A549 (cell line): ENCODE data around the gene KRT33B. TPM values are rescaled to one million over a fixed set of nuclear protein-coding genes. Genes with fewer than 3 reads are reported as not detected.
"Not testable (repeated sequence)": the region's sequence is repeated elsewhere in the genome, so short reads cannot be mapped to it uniquely, and the experiment has no call there.

Source experiments
- ATAC-seq, 2 experiments: fragments of 200-7000 bp in 1 of 2; fragments of >200 bp in 1 of 2; cut with Nextera tagmentation in 1 of 2; cut with Tn5 transposase in 1 of 2; 3 replicates each; pipeline versions ENCODE4 v1.8.0 to v1.9.1; 2018 to 2020; ENCODE audit warnings: mild to moderate bottlenecking in 1 of 2, moderate library complexity in 1 of 2
- CTCF ChIA-PET: fragments of 300-600 bp; sonication (Branson Sonifier 250); formaldehyde crosslinking; extraction: SDS; loops from one replicate; lab custom pipeline; 2021; ENCODE audit warnings: antibody characterized with exemption, inconsistent platforms; lab: Yijun Ruan, JAX
- POLR2A ChIA-PET: fragments of 350-600 bp; formaldehyde crosslinking; extraction: SDS; loops from one replicate; lab custom pipeline; 2021; ENCODE audit warnings: antibody characterized with exemption, inconsistent platforms; lab: Yijun Ruan, JAX
- DNase-seq, 2 experiments: peaks; one replicate each; pipeline versions ENCODE4 v3.0.0 to v3.0.0-alpha.2; 2011 to 2016; ENCODE audit warnings: low read depth in 1 of 2, low spot score in 1 of 2
- FAIRE-seq: peaks from 2 replicates; lab custom pipeline; 2011; peaks lifted over from hg19 to GRCh38; lab: Jason Lieb, UNC
- H3K27ac ChIP-seq, 2 experiments: fragments of >200 bp; sonication (Bioruptor Twin); formaldehyde crosslinking; 3 replicates each; pipeline ENCODE4 v1.5.1; 2016 to 2017
- H3K4me1 ChIP-seq: fragments of >200 bp; sonication (Bioruptor Twin); formaldehyde crosslinking; 3 replicates; pipeline ENCODE4 v1.6.1; 2016
- H3K4me2 ChIP-seq: fragments of >200 bp; sonication (Bioruptor Twin); formaldehyde crosslinking; 3 replicates; pipeline ENCODE4 v1.6.1; 2016
- H3K4me3 ChIP-seq: fragments of >200 bp; sonication (Bioruptor Twin); formaldehyde crosslinking; 3 replicates; pipeline ENCODE4 v1.5.1; 2016
- H3K9me3 ChIP-seq: fragments of >200 bp; sonication (Bioruptor Twin); formaldehyde crosslinking; 3 replicates; pipeline ENCODE4 v1.6.1; 2016
- BCL3 ChIP-seq: fragments of >200 bp; sonication (Bioruptor Twin); formaldehyde crosslinking; IDR thresholded peaks from 3 replicates; pipeline ENCODE4 v1.6.1; 2016
- CBX8 ChIP-seq: fragments of 200-600 bp; sonication (generic); IDR thresholded peaks from 2 replicates; pipeline ENCODE4 v1.6.1; 2016
- CEBPB ChIP-seq, 2 experiments: fragments of >200 bp in 1 of 2; sonication (Bioruptor Twin) in 1 of 2; formaldehyde crosslinking in 1 of 2; IDR thresholded peaks; 2 replicates each; pipeline ENCODE4 v1.6.1; 2012 to 2016
- ELK1 ChIP-seq: fragments of 150-350 bp; IDR thresholded peaks from 2 replicates; pipeline ENCODE4 v1.6.1; 2014; ENCODE audit warnings: low read depth, mild to moderate bottlenecking, low read length
- EP300 ChIP-seq, 2 experiments: fragments of >200 bp; sonication (Bioruptor Twin); formaldehyde crosslinking; IDR thresholded peaks; 2 replicates in 1 of 2; 3 replicates in 1 of 2; pipeline ENCODE4 v1.6.1; 2016 to 2017
- FOSL2 ChIP-seq, 2 experiments: fragments of 450-650 bp in 1 of 2; fragments of >200 bp in 1 of 2; sonication (Bioruptor Twin) in 1 of 2; formaldehyde crosslinking; IDR thresholded peaks; 2 replicates each; pipeline versions ENCODE4 v1.5.0 to v1.6.1; 2016 to 2020; ENCODE audit warnings: mild to moderate bottlenecking in 1 of 2, moderate library complexity in 1 of 2
- FOXS1 ChIP-seq: fragments of 250-450 bp; sonication (Bioruptor Pico); IDR thresholded peaks from 2 replicates; pipeline ENCODE4 v1.5.0; 2020; ENCODE audit warnings: mild to moderate bottlenecking, moderate library complexity
- GATA3 ChIP-seq: IDR thresholded peaks from 2 replicates; pipeline ENCODE4 v1.6.1; 2012; ENCODE audit warnings: borderline replicate concordance
- HDAC2 ChIP-seq: fragments of 200-600 bp; sonication (generic); IDR thresholded peaks from 2 replicates; pipeline ENCODE4 v1.6.1; 2016
- JUNB ChIP-seq: fragments of >200 bp; sonication (Bioruptor Twin); formaldehyde crosslinking; IDR thresholded peaks from 2 replicates; pipeline ENCODE4 v1.6.1; 2016
- MAFK ChIP-seq: fragments of 450-650 bp; IDR thresholded peaks from 2 replicates; pipeline ENCODE4 v1.6.1; 2014; ENCODE audit not compliant: partially characterized antibody
- MAX ChIP-seq: IDR thresholded peaks from 2 replicates; pipeline ENCODE4 v1.6.1; 2012
- NFE2L2 ChIP-seq: fragments of 150-350 bp; conservative IDR thresholded peaks from 2 replicates; pipeline ENCODE4 v1.6.1; 2014; ENCODE audit warnings: low read length
- NPAS2 ChIP-seq: fragments of 250-450 bp; sonication (Bioruptor Pico); IDR thresholded peaks from 2 replicates; pipeline ENCODE4 v1.8.0; 2022; ENCODE audit warnings: mild to moderate bottlenecking, moderate library complexity, borderline replicate concordance
- PHF8 ChIP-seq: fragments of 200-600 bp; sonication (generic); IDR thresholded peaks from 2 replicates; pipeline ENCODE4 v1.6.1; 2016; ENCODE audit warnings: low read depth, mild to moderate bottlenecking, antibody characterized with exemption, moderate library complexity, borderline replicate concordance
- POLR2A ChIP-seq: IDR thresholded peaks from 2 replicates; pipeline ENCODE4 v1.6.1; 2012; ENCODE audit warnings: mild to moderate bottlenecking, low read length
- RFX5 ChIP-seq: fragments of 450-650 bp; IDR thresholded peaks from 2 replicates; pipeline ENCODE4 v1.7.1; 2014; ENCODE audit warnings: antibody characterized with exemption, mild to moderate bottlenecking, moderate library complexity
- WGBS: methylation state at CpG from one replicate; pipeline ENCODE4 v1.1.6; 2017; ENCODE audit errors: missing lambda C conversion rate; 5-methylcytosine and 5-hydroxymethylcytosine counted together
- polyA plus RNA-seq, 4 experiments: library from polyadenylated mRNA; depleted of rRNA in 3 of 4; stranded (reverse); fragments of >200 nt; fragmentation: RNase III in 1 of 4; extraction: RNeasy Plus Mini Kit Qiagen cat#74134 plus additional on column Dnase treatment in 1 of 4; gene quantifications; 2 replicates in 3 of 4; 3 replicates in 1 of 4; pipeline ENCODE4 v1.2.3, GENCODE V29; 2011 to 2017

Gene KRT33B
- polyA plus RNA-seq, 2 of the 4 experiments (the other 2 are of a cell fraction), result 0.05 TPM; not detected in 1

GRCh38 chr17:41386227-41386626 is 16.6 kb upstream of the KRT33B start:
- ChIA-PET CTCF (interaction anchor here (1.6 kb wide), 1 partner anchor 163 kb away, joined by 5 read pairs; no protein-coding TSS in a partner anchor), POLR2A (no interaction called here)
- TF ChIP-seq NFE2L2, result no peak
- no peak for TF ChIP-seq JUNB
- TF ChIP-seq MAFK, result no peak
- Histone ChIP-seq H3K4me3 (no peak overlapping the region), H3K27ac (no peak overlapping the region), H3K4me2 (no peak overlapping the region), H3K9me3 (peaks cover 19% of the 10 kb centered on the region), H3K4me1 (no peaks in the 10 kb centered on the region)
- 92% methylated on average over 1 of the region's 1 CpG for WGBS
- FAIRE-seq (peak; percentile 43), DNase-seq (no peak), ATAC-seq (no peak)

GRCh38 chr17:41383690-41384089 is 14.1 kb upstream of the KRT33B start:
- H3K4me2 ChIP-seq, result no peak overlapping the region
- ATAC-seq (no peak), FAIRE-seq (no peak), DNase-seq (no peak)
- H3K4me1 ChIP-seq, result peaks cover 10% of the 10 kb centered on the region
- WGBS, result 93% methylated on average over 1 of the region's 1 CpG
- no peak overlapping the region for H3K4me3 ChIP-seq
- H3K9me3 ChIP-seq, result peaks cover 19% of the 10 kb centered on the region
- TF ChIP-seq EP300 (IDR thresholded peaks at IDR 0.05) (no peak), CEBPB (IDR thresholded peaks at IDR 0.05) (peak; percentile 42 to 71; a peak in 3 of 4 replicates)
- TF ChIP-seq, all 56 proteins: peak for 1
- ChIA-PET CTCF (interaction anchor here (0.6 kb wide), 1 partner anchor 32 kb away, joined by 3 read pairs; no protein-coding TSS in a partner anchor), POLR2A (no interaction called here)
- H3K27ac ChIP-seq, result no peak overlapping the region

GRCh38 chr17:41382394-41382793 is 12.8 kb upstream of the KRT33B start:
- DNase-seq (no peak), ATAC-seq (no peak), FAIRE-seq (no peak)
- Histone ChIP-seq H3K4me1 (peaks cover 10% of the 10 kb centered on the region), H3K27ac (no peak overlapping the region), H3K4me3 (no peak overlapping the region), H3K9me3 (peaks cover 15% of the 10 kb centered on the region), H3K4me2 (no peak overlapping the region)
- POLR2A ChIA-PET, result no interaction called here
- TF ChIP-seq CBX8 (no peak), NPAS2 (no peak), EP300 (IDR thresholded peaks at IDR 0.05) (no peak), HDAC2 (no peak), FOXS1 (CRISPR knock-in tag) (no peak), PHF8 (no peak), POLR2A (no peak), ELK1 (no peak), RFX5 (no peak), NFE2L2 (no peak), MAFK (no peak)
- 100% methylated on average over 1 of the region's 1 CpG for WGBS
- CTCF ChIA-PET, result interaction anchor here (0.7 to 1.0 kb wide), 2 partner anchors 8 to 166 kb away, joined by 3 read pairs; no protein-coding TSS in a partner anchor

GRCh38 chr17:41381943-41382342 is 12.3 kb upstream of the KRT33B start, which contains the start of gene KRT34:
Gene KRT34, minus strand, starts transcription at chr17:41382306. Its CDS starts 60 bp downstream, at chr17:41382246.
- CTCF ChIA-PET, result interaction anchor here (0.7 to 1.5 kb wide), 9 partner anchors 9 to 475 kb away, joined by 3 to 7 read pairs (median 3); no protein-coding TSS in a partner anchor
- POLR2A ChIA-PET, result not testable (repeated sequence)
- 86% methylated on average over 12 of the region's 13 CpGs for WGBS

GRCh38 chr17:41380091-41380490 is 10.5 kb upstream of the KRT33B start:
- 20% methylated on average over 7 of the region's 7 CpGs for WGBS
- POLR2A ChIA-PET, FAIRE-seq, H3K4me3 ChIP-seq, H3K9me3 ChIP-seq: not testable (repeated sequence)
- Histone ChIP-seq H3K27ac (peak overlapping the region; percentile 0 to 48; a peak in 3 of 6 replicates), H3K4me2 (peak overlapping the region; percentile 45), H3K4me1 (peaks cover 10% of the 10 kb centered on the region)
- CTCF ChIA-PET, result interaction anchor here (0.7 to 2.2 kb wide), 4 partner anchors 11 to 282 kb away, joined by 4 to 5 read pairs (median 4); no protein-coding TSS in a partner anchor
- TF ChIP-seq EP300 (IDR thresholded peaks at IDR 0.05) (peak in 1 of 2 experiments; percentile 32; a peak in 1 of 5 replicates), MAX (peak; percentile 54), JUNB (peak; percentile 52; the same call in 1 of the 2 replicates), MAFK (peak; percentile 27), BCL3 (0 out of 3 replicates have a peak, but pooled peaks have one; percentile 45), GATA3 (peak; percentile 36; the same call in 1 of the 2 replicates), FOSL2 (IDR thresholded peaks at IDR 0.05) (peak; percentile 37; the same call in 1 of the 2 replicates), FOSL2 (CRISPR knock-in tag; IDR thresholded peaks at IDR 0.05) (peak; percentile 43; the same call in 1 of the 2 replicates)
- ATAC-seq (peak; percentile 72 to 78; a peak in 5 of 6 replicates), DNase-seq (peak; percentile 57 to 73)

More at GRCh38 chr17:41381943-41382342, 12.3 kb upstream of the KRT33B start, which contains the start of gene KRT34:
- not testable (repeated sequence) for ATAC-seq, H3K4me2 ChIP-seq, H3K4me3 ChIP-seq, H3K27ac ChIP-seq, FAIRE-seq, DNase-seq
- Histone ChIP-seq H3K9me3 (peaks cover 11% of the 10 kb centered on the region), H3K4me1 (peaks cover 10% of the 10 kb centered on the region)
